Stomach (tissue), 9 donors: ENCODE results near the gene RGS7. TPM values are rescaled to one million over a fixed set of nuclear protein-coding genes. Genes with fewer than 3 reads are reported as not detected.

Experiments
- DNase-seq, 2 donors: peaks; one replicate each; pipeline versions ENCODE4 v3.0.0 to v3.0.0-alpha.2; 2013 to 2019
- H3K27ac ChIP-seq, 5 donors: fragments of 200-600 bp in 4 of 5; sonication (generic) in 4 of 5; one replicate each; pipeline ENCODE4 v1.5.1; 2013 to 2019; ENCODE audit warnings: mild to moderate bottlenecking in 1 of 5, moderate library complexity in 1 of 5
- H3K27me3 ChIP-seq, 3 donors: fragments of 200-600 bp; sonication (generic); one replicate each; pipeline ENCODE4 v1.5.1; 2017 to 2019; ENCODE audit warnings: mixed run types in 1 of 3
- H3K36me3 ChIP-seq, 4 donors: fragments of 200-600 bp; sonication (generic); 1 replicate in 3 of 4; 2 replicates in 1 of 4; pipeline ENCODE4 v1.5.1; 2016 to 2019
- H3K4me1 ChIP-seq, 4 donors: fragments of 200-600 bp; sonication (generic); one replicate each; pipeline ENCODE4 v1.5.1; 2016 to 2019
- H3K4me3 ChIP-seq, 4 donors: fragments of 200-600 bp; sonication (generic) in 3 of 4; one replicate each; pipeline ENCODE4 v1.5.1; 2016 to 2019; ENCODE audit warnings: mild to moderate bottlenecking in 1 of 4
- H3K9me3 ChIP-seq, 4 donors: fragments of 200-600 bp; sonication (generic); one replicate each; pipeline ENCODE4 v1.5.1; 2016 to 2019
- CTCF ChIP-seq, 7 experiments: fragments of 450-650 bp in 4 of 7; fragments of 200-600 bp in 3 of 7; sonication (generic) in 3 of 7; IDR thresholded peaks; one replicate each; pipeline ENCODE4 v1.5.1; 2016 to 2019; ENCODE audit warnings: antibody characterized with exemption in 7 of 7, control low read depth in 2 of 7, mild to moderate bottlenecking in 1 of 7
- EP300 ChIP-seq: sonication (generic); formaldehyde crosslinking; IDR thresholded peaks from one replicate; pipeline ENCODE4 v1.6.1; 2017; ENCODE audit warnings: antibody characterized with exemption
- POLR2A ChIP-seq, 4 donors: fragments of 450-650 bp; IDR thresholded peaks; one replicate each; pipeline ENCODE4 v1.6.1; 2016; ENCODE audit warnings: antibody characterized with exemption in 4 of 4, control low read depth in 2 of 4, mild to moderate bottlenecking in 1 of 4, moderate library complexity in 1 of 4
- POLR2AphosphoS5 ChIP-seq, 3 donors: sonication (generic); formaldehyde crosslinking; IDR thresholded peaks; one replicate each; pipeline ENCODE4 v1.6.1; 2016; ENCODE audit warnings: antibody characterized with exemption in 3 of 3
- WGBS, 5 donors: extraction: QIAGEN DNeasy Blood & Tissue Kit in 3 of 5; methylation state at CpG; one replicate each; pipeline versions ENCODE4 v1.1.5 to v1.1.7; 2013 to 2018; 5-methylcytosine and 5-hydroxymethylcytosine counted together
- intact Hi-C: fragments of 100-400 bp; cut with DNase I; formaldehyde crosslinking; loops from one replicate; pipeline ENCODE4 v1.15.1; 2023; ENCODE audit warnings: low total_unique reads
- polyA plus RNA-seq, 3 donors: library from polyadenylated mRNA; stranded (reverse); fragments of 200-250 nt; gene quantifications; one replicate each; pipeline ENCODE4 v1.2.3, GENCODE V29; 2013
- total RNA-seq, 5 donors: library from RNA; depleted of rRNA; stranded (reverse); fragments of >200 nt; gene quantifications; one replicate each; pipeline versions ENCODE4 v1.1.0 to v1.2.3, GENCODE V29; 2014 to 2016
- donor health status: healthy with polysubstance abuse.
- donor health status: Bipolar disorder and iron deficiency.
- donor health status: healthy.

The RGS7 gene
- total and polyA plus RNA-seq, 8 donors, result 0.23 to 2.9 (median 1.9) TPM; not detected in 2

GRCh38 chr1:240991230-240991629, 365.8 kb downstream of the RGS7 start:
- intact Hi-C loops, result no loop called here
- DNase-seq, result no peak
- TF ChIP-seq EP300, result no peak
- TF ChIP-seq POLR2AphosphoS5 (IDR thresholded peaks at IDR 0.05), result no peak
- TF ChIP-seq POLR2A (IDR thresholded peaks at IDR 0.05), result no peak
- TF ChIP-seq CTCF (IDR thresholded peaks at IDR 0.05), result no peak
- Histone ChIP-seq H3K27me3 (no peaks in the 10 kb centered on the region), H3K4me1 (no peaks in the 10 kb centered on the region), H3K27ac (no peak overlapping the region), H3K36me3 (no peaks in the 10 kb centered on the region), H3K9me3 (no peaks in the 10 kb centered on the region), H3K4me3 (no peak overlapping the region)
- whole genome bisulfite sequencing, 5 donors, result 79 to 88% (median 86%) methylated on average over 5 of the region's 5 CpGs

GRCh38 chr1:240987928-240988327, 369.1 kb downstream of the RGS7 start:
- intact Hi-C loops, result no loop called here
- no peaks in the 10 kb centered on the region for H3K27me3 ChIP-seq
- 62 to 79% (median 73%) methylated on average over 5 of the region's 5 CpGs for WGBS, 5 donors
- no peak overlapping the region for H3K27ac ChIP-seq
- H3K4me1 ChIP-seq, result no peaks in the 10 kb centered on the region
- DNase-seq, result no peak
- H3K9me3 ChIP-seq, result no peaks in the 10 kb centered on the region
- TF ChIP-seq CTCF (IDR thresholded peaks at IDR 0.05) (no peak), EP300 (no peak), POLR2AphosphoS5 (IDR thresholded peaks at IDR 0.05) (no peak), POLR2A (IDR thresholded peaks at IDR 0.05) (no peak)
- H3K4me3 ChIP-seq, result no peak overlapping the region
- H3K36me3 ChIP-seq, result no peaks in the 10 kb centered on the region

DNA sequence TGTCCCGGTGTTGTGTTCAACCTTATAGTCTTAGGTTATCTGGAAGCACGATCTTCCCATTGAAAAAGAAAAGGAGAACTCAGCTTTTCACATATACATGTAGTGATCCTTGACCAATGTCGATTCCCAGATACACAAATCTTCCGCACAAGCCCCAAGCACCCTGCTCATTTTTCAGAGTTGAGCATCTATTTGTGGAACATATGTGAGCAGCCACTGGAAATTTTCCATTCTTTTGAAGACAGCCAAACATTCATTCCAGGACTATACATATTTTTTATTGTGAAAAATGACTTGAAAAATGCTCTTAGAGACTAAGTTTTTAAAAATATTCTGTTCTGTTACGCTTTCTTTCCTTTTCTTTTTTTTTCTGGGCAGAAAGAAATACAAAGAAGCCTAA, 371.9 kb downstream of the RGS7 start:
- intact Hi-C loops, result no loop called here

DNA sequence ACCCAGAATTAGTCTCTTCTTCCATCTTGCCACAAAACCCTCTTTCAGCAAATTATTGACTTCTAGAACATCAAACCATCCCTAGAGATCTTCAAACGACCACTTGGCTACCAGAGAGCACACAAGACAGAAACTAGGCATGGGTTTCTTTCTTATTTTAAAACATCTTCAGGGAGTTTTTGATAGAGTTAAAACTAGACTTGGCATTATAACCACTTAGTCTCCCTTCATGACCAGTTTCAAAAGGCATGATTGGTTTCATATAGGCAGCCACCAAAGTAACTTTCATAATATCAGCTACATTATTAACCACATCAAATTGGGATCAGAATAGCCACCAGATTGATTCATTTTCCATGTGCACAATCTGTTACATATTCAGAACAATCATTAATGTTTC, 376.7 kb downstream of the RGS7 start:
- WGBS, 5 donors, result 61 to 76% (median 74%) methylated on average over 1 of the region's 1 CpG
- Histone ChIP-seq H3K4me3 (no peak overlapping the region), H3K9me3 (peaks cover 0 to 4% (median 0%) of the 10 kb centered on the region in 4 donors), H3K27ac (no peak overlapping the region), H3K4me1 (no peaks in the 10 kb centered on the region), H3K36me3 (no peaks in the 10 kb centered on the region), H3K27me3 (no peaks in the 10 kb centered on the region)
- no peak for DNase-seq
- intact Hi-C loops, result no loop called here
- no peak for TF ChIP-seq CTCF (IDR thresholded peaks at IDR 0.05)
- no peak for TF ChIP-seq EP300
- no peak for TF ChIP-seq POLR2AphosphoS5 (IDR thresholded peaks at IDR 0.05)
- no peak for TF ChIP-seq POLR2A (IDR thresholded peaks at IDR 0.05)

More for the DNA sequence above, 371.9 kb downstream of the RGS7 start:
- WGBS, 5 donors, result 84 to 91% (median 85%) methylated on average over 5 of the region's 5 CpGs
- Histone ChIP-seq H3K4me1 (no peaks in the 10 kb centered on the region), H3K9me3 (no peaks in the 10 kb centered on the region), H3K4me3 (no peak overlapping the region), H3K36me3 (no peaks in the 10 kb centered on the region), H3K27me3 (no peaks in the 10 kb centered on the region), H3K27ac (no peak overlapping the region)
- no peak for DNase-seq
- TF ChIP-seq EP300, result no peak
- TF ChIP-seq POLR2AphosphoS5 (IDR thresholded peaks at IDR 0.05), result no peak
- TF ChIP-seq CTCF (IDR thresholded peaks at IDR 0.05), result no peak
- TF ChIP-seq POLR2A (IDR thresholded peaks at IDR 0.05), result no peak
